Effector CD4-positive, alpha-beta T cell (primary cell): ENCODE results near the gene UBE2E2.

ENCODE experiments used
- DNase-seq: peaks from one replicate; pipeline ENCODE4 v3.0.0-alpha.2; 2020

UBE2E2 gene

GRCh38 chr3:23288286-23288685, 85.2 kb downstream of the UBE2E2 start:
- DNase-seq = no peak

- no peak for DNase-seq
Measured at GRCh38 chr3:23288715-23289114, 85.6 kb downstream of the UBE2E2 start.

- DNase-seq = no peak
Measured at GRCh38 chr3:23292432-23292831, 89.3 kb downstream of the UBE2E2 start.

- no peak for DNase-seq
Measured at GRCh38 chr3:23294770-23295387, 91.8 kb downstream of the UBE2E2 start.

GRCh38 chr3:23301819-23302218, 98.7 kb downstream of the UBE2E2 start:
- no peak for DNase-seq

GRCh38 chr3:23302271-23302670, 99.1 kb downstream of the UBE2E2 start:
- no peak for DNase-seq

- DNase-seq = no peak
Measured at GRCh38 chr3:23303601-23304217, 100.6 kb downstream of the UBE2E2 start.

- DNase-seq = no peak
Measured at GRCh38 chr3:23304424-23304823, 101.3 kb downstream of the UBE2E2 start.

GRCh38 chr3:23308986-23309625, 106.0 kb downstream of the UBE2E2 start:
- no peak for DNase-seq

- DNase-seq = no peak
Measured at GRCh38 chr3:23312866-23313265, 109.7 kb downstream of the UBE2E2 start.

GRCh38 chr3:23314981-23315762, 112.0 kb downstream of the UBE2E2 start:
- no peak for DNase-seq

GRCh38 chr3:23316924-23317323, 113.8 kb downstream of the UBE2E2 start:
- DNase-seq = no peak

- no peak for DNase-seq
Measured at GRCh38 chr3:23319366-23320312, 116.5 kb downstream of the UBE2E2 start.

- DNase-seq = no peak
Measured at GRCh38 chr3:23320586-23321570, 117.8 kb downstream of the UBE2E2 start.

- DNase-seq = no peak
Measured at GRCh38 chr3:23324745-23325144, 121.6 kb downstream of the UBE2E2 start.

- DNase-seq = no peak
Measured at GRCh38 chr3:23325466-23326065, 122.4 kb downstream of the UBE2E2 start.

GRCh38 chr3:23329471-23330105, 126.5 kb downstream of the UBE2E2 start:
- DNase-seq = no peak

- DNase-seq = no peak
Measured at GRCh38 chr3:23330568-23330967, 127.4 kb downstream of the UBE2E2 start.

GRCh38 chr3:23331141-23331935, 128.2 kb downstream of the UBE2E2 start:
- DNase-seq = no peak
